Dermis lymphatic vessel endothelial cell (primary cell): Measurements from ENCODE around the gene RPS24. TPM values are rescaled to one million over a fixed set of nuclear protein-coding genes. Genes with fewer than 3 reads are reported as not detected.

Experiments
- total RNA-seq: library from RNA; depleted of rRNA; stranded (reverse); fragments of >200 nt; gene quantifications from 2 replicates; pipeline ENCODE4 v1.2.1, GENCODE V29; 2014

The RPS24 gene
- 2,007 and 2,730 TPM in 2 replicates for total RNA-seq

DNA sequence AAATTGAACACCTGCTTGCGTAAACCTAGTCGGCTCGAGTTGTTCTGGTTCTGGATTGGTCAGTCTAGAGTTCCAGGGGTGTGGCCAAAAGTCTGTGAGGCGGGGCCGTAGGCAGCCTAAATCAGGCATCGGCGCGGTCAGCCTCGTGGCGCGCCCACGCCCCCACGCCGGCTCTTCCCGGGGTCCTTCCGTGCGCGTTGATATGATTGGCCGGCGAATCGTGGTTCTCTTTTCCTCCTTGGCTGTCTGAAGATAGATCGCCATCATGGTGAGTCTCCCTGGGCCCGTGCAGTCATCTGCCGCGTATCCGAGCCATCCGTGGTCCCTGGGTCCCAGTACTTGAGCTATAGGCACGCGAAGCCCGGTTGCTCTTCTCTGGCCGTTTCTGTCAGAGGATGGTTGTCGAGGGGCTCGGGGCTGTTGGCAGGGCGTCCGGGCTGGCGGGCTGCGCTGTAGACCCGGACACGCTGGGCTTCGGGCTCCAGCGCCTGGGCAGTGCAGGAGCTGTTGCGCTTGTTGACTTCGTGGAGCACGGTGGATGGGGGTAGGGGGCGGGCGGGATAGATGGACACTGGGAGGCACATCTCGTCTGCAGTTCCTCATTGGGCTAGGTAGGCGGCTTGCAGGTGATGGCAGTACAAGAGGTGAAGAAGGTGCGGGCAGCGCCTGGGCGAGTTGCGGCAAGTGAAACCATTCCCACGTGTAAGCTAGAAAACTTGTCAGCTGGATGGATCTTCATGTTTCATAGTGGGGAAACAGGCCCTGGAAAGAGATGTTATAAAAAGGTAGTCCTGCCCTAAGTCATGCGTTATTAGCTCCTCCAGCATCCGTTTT lies at the start of gene RPS24:
Gene RPS24, plus strand, starts transcription at position 227 of the 834 bp plus-strand sequence. Its CDS starts 39 bp downstream, at position 266.

DNA sequence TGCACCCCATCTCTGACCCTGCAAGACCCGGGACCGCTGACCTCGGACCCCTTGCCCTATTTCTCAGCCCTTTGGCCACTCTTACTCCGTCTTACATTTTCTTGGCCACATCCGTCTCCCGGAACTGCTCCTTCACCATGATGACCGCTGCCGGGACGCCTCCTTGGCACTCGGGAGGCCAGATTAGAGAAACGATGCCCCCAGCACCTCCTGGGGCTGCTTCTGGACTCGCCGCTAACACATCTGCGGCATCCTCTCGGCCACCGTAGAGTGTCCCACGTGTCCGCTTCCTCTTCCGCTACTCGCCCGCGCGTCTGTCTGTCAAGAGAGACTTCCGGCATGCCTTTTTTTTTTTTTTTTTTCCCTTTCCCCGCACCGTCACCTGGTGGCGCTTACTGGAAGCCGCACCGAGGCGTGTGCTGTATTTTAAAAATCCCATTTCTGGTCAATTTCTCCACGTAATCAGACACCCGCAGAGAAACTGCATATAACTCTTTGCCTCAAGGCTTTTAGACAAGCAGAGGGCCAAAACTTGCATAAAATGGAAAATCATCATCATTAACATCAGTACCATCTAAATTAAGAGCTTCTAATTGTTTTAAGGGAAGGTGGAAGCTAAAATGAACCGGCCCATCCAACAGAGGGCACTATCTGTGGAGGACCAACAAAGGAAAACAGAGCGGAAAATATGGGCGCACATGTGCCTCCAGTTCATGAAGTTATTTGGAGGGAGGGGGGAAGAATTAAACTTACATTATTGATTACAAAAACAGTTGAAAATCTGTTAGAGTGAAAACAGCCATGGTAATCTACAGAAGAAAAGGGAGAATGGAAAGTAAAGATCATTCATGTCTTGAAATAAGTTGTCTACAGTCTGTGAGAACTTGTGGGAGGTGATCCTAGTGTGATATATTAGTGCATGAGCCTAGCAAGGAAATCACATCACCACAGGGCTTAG lies 4.1 kb upstream of the RPS24 start, which contains the start of gene POLR3A:
Gene POLR3A, minus strand, starts transcription at position 247 of the 958 bp plus-strand sequence. Its CDS starts 108 bp downstream, at position 139.

Other genes starting within 250 kb of the RPS24 start
- gene DLG5, start 107.1 kb upstream of the RPS24 start, total RNA-seq: 5.5 and 7.3 TPM in 2 replicates
- gene POLR3A, start 4.3 kb upstream of the RPS24 start, total RNA-seq: 11.1 and 11.4 TPM in 2 replicates